Mucosa of descending colon (tissue), 3 donors: ENCODE results near the gene ISL2. TPM values are rescaled to one million over a fixed set of nuclear protein-coding genes. Genes with fewer than 3 reads are reported as not detected.

Experiments used
- ATAC-seq: fragments of 200-7000 bp; cut with Tn5 transposase; one replicate; pipeline ENCODE4 v1.9.1; 2020; ENCODE audit warnings: mild to moderate bottlenecking, moderate library complexity
- DNase-seq, 3 donors: peaks; one replicate each; pipeline ENCODE4 v3.0.0-alpha.2; 2020
- H3K36me3 ChIP-seq: fragments of 200-600 bp; one replicate; pipeline ENCODE4 v1.8.0; 2021; ENCODE audit warnings: low read depth, mild to moderate bottlenecking
- H3K4me1 ChIP-seq: fragments of 200-600 bp; one replicate; pipeline ENCODE4 v1.8.0; 2021; ENCODE audit warnings: low read depth, mild to moderate bottlenecking
- H3K4me3 ChIP-seq: fragments of 200-600 bp; one replicate; pipeline ENCODE4 v1.8.0; 2021; ENCODE audit warnings: mild to moderate bottlenecking
- H3K9me3 ChIP-seq: fragments of 200-600 bp; one replicate; pipeline ENCODE4 v1.8.0; 2021; ENCODE audit warnings: mild to moderate bottlenecking
- CTCF ChIP-seq: fragments of 200-600 bp; IDR thresholded peaks from one replicate; pipeline ENCODE4 v1.8.0; 2022; ENCODE audit warnings: antibody characterized with exemption, mild to moderate bottlenecking
- intact Hi-C, 2 donors: fragments of 100-400 bp; cut with DNase I in 1 of 2; cut with micrococcal nuclease in 1 of 2; formaldehyde crosslinking; loops; one replicate each; pipeline versions ENCODE4 v1.11.0 to v1.11.1; 2022; cut with DNase I, micrococcal nuclease
- total RNA-seq, 3 donors: library from RNA; stranded (reverse); fragmentation: NEBNext Ultra II Directional in 2 of 3; extraction: Animal tissue kit (Norgen Biotek cat#: 25700) in 2 of 3; gene quantifications; one replicate each; pipeline versions ENCODE4 v1.2.1 to v1.2.4, GENCODE V29; 2021 to 2023
- donor health status: DM: no; HTN: no; CAD: no; lungs with moderate emphysema.
- donor health status: DM: no; HTN: no; CAD: no.
- donor health status: DM: no; HTN: yes; CAD: no.

ISL2 gene
- total RNA-seq, 3 donors from 2014 or later: 0.51 to 2.1 (median 0.87) TPM

GRCh38 chr15:76353023-76353577 lies 16.5 kb downstream of the ISL2 start:
- H3K9me3 ChIP-seq: no peaks in the 10 kb centered on the region
- no peak for TF ChIP-seq CTCF
- H3K4me3 ChIP-seq: no peak overlapping the region
- no peaks in the 10 kb centered on the region for H3K36me3 ChIP-seq
- intact Hi-C loops: no loop called here
- no peak for DNase-seq
- no peak for ATAC-seq
- peaks cover 7% of the 10 kb centered on the region for H3K4me1 ChIP-seq

GRCh38 chr15:76353903-76354302 lies 17.3 kb downstream of the ISL2 start:
- DNase-seq: peak in 1 of 3 donors; percentile 17
- no peaks in the 10 kb centered on the region for H3K9me3 ChIP-seq
- no peak for ATAC-seq
- H3K4me1 ChIP-seq: peaks cover 7% of the 10 kb centered on the region
- intact Hi-C loops: no loop called here
- H3K4me3 ChIP-seq: no peak overlapping the region
- no peak for TF ChIP-seq CTCF
- no peaks in the 10 kb centered on the region for H3K36me3 ChIP-seq

GRCh38 chr15:76354823-76355440 lies 18.4 kb downstream of the ISL2 start:
- Histone ChIP-seq H3K4me3 (no peak overlapping the region), H3K9me3 (no peaks in the 10 kb centered on the region), H3K36me3 (no peaks in the 10 kb centered on the region), H3K4me1 (peaks cover 7% of the 10 kb centered on the region)
- DNase-seq (no peak), ATAC-seq (peak; percentile 59)
- intact Hi-C loops: no loop called here
- no peak for TF ChIP-seq CTCF

GRCh38 chr15:76358453-76358852 lies 21.9 kb downstream of the ISL2 start:
- peak; percentile 69 for ATAC-seq

GRCh38 chr15:76359152-76359551 lies 22.6 kb downstream of the ISL2 start:
- ATAC-seq (peak; percentile 42), DNase-seq (peak in 1 of 3 donors; percentile 41)
- intact Hi-C loops: no loop called here
- Histone ChIP-seq H3K9me3 (no peaks in the 10 kb centered on the region), H3K36me3 (no peaks in the 10 kb centered on the region), H3K4me1 (peaks cover 7% of the 10 kb centered on the region), H3K4me3 (no peak overlapping the region)
- no peak for TF ChIP-seq CTCF

More at GRCh38 chr15:76358453-76358852, 21.9 kb downstream of the ISL2 start:
- no peak for TF ChIP-seq CTCF
- Histone ChIP-seq H3K4me3 (no peak overlapping the region), H3K36me3 (no peaks in the 10 kb centered on the region), H3K9me3 (no peaks in the 10 kb centered on the region), H3K4me1 (peaks cover 7% of the 10 kb centered on the region)
- intact Hi-C loops: no loop called here
- DNase-seq: peak in 1 of 3 donors; percentile 21
